GM12874 (cell line): ENCODE measurements around the gene PTPN14.

Source experiments
- CTCF ChIP-seq: IDR thresholded peaks from 2 replicates; pipeline ENCODE4 v1.5.1; 2011; ENCODE audit warnings: low read depth, mild to moderate bottlenecking, control low read depth, low read length, moderate library complexity; ENCODE audit not compliant: insufficient read depth

The PTPN14 gene

GRCh38 chr1:214317300-214317699 is 234.1 kb downstream of the PTPN14 start:
- TF ChIP-seq CTCF = no peak

- no peak for TF ChIP-seq CTCF
Measured at GRCh38 chr1:214316593-214316992, 234.8 kb downstream of the PTPN14 start.

GRCh38 chr1:214314178-214314843 is 237.1 kb downstream of the PTPN14 start:
- no peak for TF ChIP-seq CTCF

GRCh38 chr1:214312530-214313051 is 238.8 kb downstream of the PTPN14 start:
- no peak for TF ChIP-seq CTCF

- no peak for TF ChIP-seq CTCF
Measured at GRCh38 chr1:214310777-214311690, 240.4 kb downstream of the PTPN14 start.

- no peak for TF ChIP-seq CTCF
Measured at GRCh38 chr1:214310010-214310409, 241.4 kb downstream of the PTPN14 start.

GRCh38 chr1:214306269-214306668 is 245.1 kb downstream of the PTPN14 start:
- TF ChIP-seq CTCF = no peak
